ENCODE data around the gene POU2AF3. TPM values are rescaled to one million over a fixed set of nuclear protein-coding genes. Genes with fewer than 3 reads are reported as not detected.
"Not testable (repeated sequence)": the region's sequence is repeated elsewhere in the genome, so short reads cannot be mapped to it uniquely, and the experiment has no call there.

Gene POU2AF3
- total RNA-seq, 1 experiment from 2014 or later: 2.7 TPM

DNA sequence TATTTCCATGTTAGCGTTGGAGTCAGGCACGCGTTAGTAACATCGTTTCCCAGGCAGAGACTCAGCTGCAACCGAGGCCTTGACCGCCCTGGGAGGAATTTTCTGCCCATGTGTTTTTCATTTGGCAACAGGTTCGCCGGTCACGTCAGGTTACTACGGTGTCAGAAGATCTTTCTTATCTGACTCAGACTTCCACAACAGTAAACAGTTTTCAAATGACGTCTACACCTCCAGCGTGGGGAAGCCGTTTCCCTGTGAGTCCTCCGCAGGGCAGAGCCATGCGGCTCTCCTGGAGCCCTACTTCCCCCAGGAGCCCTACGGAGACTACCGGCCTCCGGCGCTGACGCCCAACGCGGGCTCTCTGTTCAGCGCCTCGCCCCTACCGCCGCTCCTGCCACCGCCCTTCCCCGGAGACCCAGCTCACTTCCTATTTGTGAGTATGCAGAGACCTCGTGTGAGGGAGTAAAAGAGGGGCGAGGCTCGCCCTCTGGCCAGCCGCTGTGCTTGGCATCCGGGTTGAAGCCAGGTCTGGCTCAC lies 14.3 kb upstream of the POU2AF3 start (continued):
- TF ChIP-seq, protein P1, sequence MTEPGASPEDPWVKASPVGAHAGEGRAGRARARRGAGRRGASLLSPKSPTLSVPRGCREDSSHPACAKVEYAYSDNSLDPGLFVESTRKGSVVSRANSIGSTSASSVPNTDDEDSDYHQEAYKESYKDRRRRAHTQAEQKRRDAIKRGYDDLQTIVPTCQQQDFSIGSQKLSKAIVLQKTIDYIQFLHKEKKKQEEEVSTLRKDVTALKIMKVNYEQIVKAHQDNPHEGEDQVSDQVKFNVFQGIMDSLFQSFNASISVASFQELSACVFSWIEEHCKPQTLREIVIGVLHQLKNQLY (CRISPR knock-in tag; IDR thresholded peaks at IDR 0.05): no peak
- TF ChIP-seq ZNF532 (CRISPR knock-in tag; IDR thresholded peaks at IDR 0.05; ENCODE audit: borderline replicate concordance): no peak
- no peak for TF ChIP-seq CREM (CRISPR knock-in tag; IDR thresholded peaks at IDR 0.05)
- TF ChIP-seq CDX4 (CRISPR knock-in tag; IDR thresholded peaks at IDR 0.05; ENCODE audit: borderline replicate concordance): no peak
- no peak for TF ChIP-seq ESRRA (CRISPR knock-in tag; IDR thresholded peaks at IDR 0.05; ENCODE audit: borderline replicate concordance)
- TF ChIP-seq GTF2I (CRISPR knock-in tag; conservative IDR thresholded peaks at IDR 0.05): no peak
- TF ChIP-seq ATF3 (CRISPR knock-in tag; conservative IDR thresholded peaks at IDR 0.05): no peak

GRCh38 chr11:111285189-111286091 lies 12.9 kb upstream of the POU2AF3 start:
- no peaks in the 10 kb centered on the region for H3K27me3 Mint-ChIP-seq (ENCODE audit: low read depth)
- ChIA-PET CTCF (interaction anchor here (0.7 to 4.8 kb wide), 3 partner anchors 138 to 144 kb away, joined by 3 to 70 read pairs (median 26); no protein-coding TSS in a partner anchor), POLR2A (no interaction called here)
- no peak overlapping the region for H3K4me3 Mint-ChIP-seq
- no peak for ATAC-seq
- DNase-seq (ENCODE audit: low spot score): no peak
- no peak overlapping the region for H3K27ac Mint-ChIP-seq
- H3K36me3 Mint-ChIP-seq: no peaks in the 10 kb centered on the region
- no peaks in the 10 kb centered on the region for H3K9me3 Mint-ChIP-seq
- TF ChIP-seq ATF1 (CRISPR knock-in tag; IDR thresholded peaks at IDR 0.05): no peak
- TF ChIP-seq, protein P2, sequence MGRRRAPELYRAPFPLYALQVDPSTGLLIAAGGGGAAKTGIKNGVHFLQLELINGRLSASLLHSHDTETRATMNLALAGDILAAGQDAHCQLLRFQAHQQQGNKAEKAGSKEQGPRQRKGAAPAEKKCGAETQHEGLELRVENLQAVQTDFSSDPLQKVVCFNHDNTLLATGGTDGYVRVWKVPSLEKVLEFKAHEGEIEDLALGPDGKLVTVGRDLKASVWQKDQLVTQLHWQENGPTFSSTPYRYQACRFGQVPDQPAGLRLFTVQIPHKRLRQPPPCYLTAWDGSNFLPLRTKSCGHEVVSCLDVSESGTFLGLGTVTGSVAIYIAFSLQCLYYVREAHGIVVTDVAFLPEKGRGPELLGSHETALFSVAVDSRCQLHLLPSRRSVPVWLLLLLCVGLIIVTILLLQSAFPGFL (CRISPR knock-in tag; IDR thresholded peaks at IDR 0.05; ENCODE audit: borderline replicate concordance): no peak
- TF ChIP-seq, protein P3, sequence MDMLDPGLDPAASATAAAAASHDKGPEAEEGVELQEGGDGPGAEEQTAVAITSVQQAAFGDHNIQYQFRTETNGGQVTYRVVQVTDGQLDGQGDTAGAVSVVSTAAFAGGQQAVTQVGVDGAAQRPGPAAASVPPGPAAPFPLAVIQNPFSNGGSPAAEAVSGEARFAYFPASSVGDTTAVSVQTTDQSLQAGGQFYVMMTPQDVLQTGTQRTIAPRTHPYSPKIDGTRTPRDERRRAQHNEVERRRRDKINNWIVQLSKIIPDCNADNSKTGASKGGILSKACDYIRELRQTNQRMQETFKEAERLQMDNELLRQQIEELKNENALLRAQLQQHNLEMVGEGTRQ (CRISPR knock-in tag; IDR thresholded peaks at IDR 0.05): no peak
- H3K4me1 Mint-ChIP-seq: peaks cover 6% of the 10 kb centered on the region; the same call in 1 of the 2 replicates

DNA sequence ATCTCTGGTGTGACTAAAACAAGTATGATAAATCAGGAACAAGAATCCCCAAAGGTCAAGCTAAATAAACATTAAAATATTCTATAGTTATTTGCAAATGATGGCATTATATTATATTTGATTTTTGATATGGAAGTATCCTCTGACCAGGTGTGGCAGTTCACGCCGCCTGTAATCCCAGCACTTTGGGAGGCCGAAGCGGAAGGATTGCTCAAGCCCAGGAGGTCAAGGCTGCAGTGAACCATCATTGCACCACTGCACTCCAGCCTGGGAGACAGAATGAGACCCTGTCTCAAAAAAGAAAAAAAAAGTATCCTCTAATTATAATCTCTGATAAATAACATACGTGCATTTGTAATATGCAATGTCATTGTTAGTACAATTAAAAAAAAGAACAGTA lies 6.6 kb upstream of the POU2AF3 start:
- POLR2A ChIA-PET: no interaction called here
- Mint-ChIP-seq H3K36me3 (no peaks in the 10 kb centered on the region), H3K4me1 (no peaks in the 10 kb centered on the region), H3K9me3 (no peaks in the 10 kb centered on the region), H3K4me3 (no peak overlapping the region), H3K27ac (no peak overlapping the region), H3K27me3 (ENCODE audit: low read depth) (no peaks in the 10 kb centered on the region)
- no peak for TF ChIP-seq SMAD4 (CRISPR knock-in tag; IDR thresholded peaks at IDR 0.05)
- DNase-seq (ENCODE audit: low spot score): no peak
- CTCF ChIA-PET: no interaction called here
- no peak for ATAC-seq

- ATAC-seq; CTCF ChIA-PET; H3K36me3 Mint-ChIP-seq; H3K4me3 Mint-ChIP-seq; H3K27me3 Mint-ChIP-seq (ENCODE audit: low read depth); H3K4me1 Mint-ChIP-seq; DNase-seq (ENCODE audit: low spot score); H3K9me3 Mint-ChIP-seq; POLR2A ChIA-PET; H3K27ac Mint-ChIP-seq: not testable (repeated sequence)
These were observed 5.9 kb upstream of the POU2AF3 start for GRCh38 chr11:111292408-111292807.

All from WTC11 (cell line).